Activated T-helper 2 cell treated with anti-CD3 and anti-CD28 coated beads, Interferon-gamma antibody, Interleukin-2, Interleukin-4, amounts not matched to agents 10 μg/mL and 5 μg/mL and 100 μg/mL, durations not matched to agents 14 hours and 24 hours and 36 hours (primary cell): ENCODE data around the gene SEZ6L. TPM values are rescaled to one million over a fixed set of nuclear protein-coding genes. Genes with fewer than 3 reads are reported as not detected.

Experiments
- DNase-seq: peaks from one replicate; pipeline ENCODE4 v3.0.0; 2021; ENCODE audit warnings: low spot score
- H3K27ac Mint-ChIP-seq: one replicate; pipeline ENCODE4 v1.8.0; 2021; ENCODE audit warnings: mixed read lengths
- H3K27me3 Mint-ChIP-seq: one replicate; pipeline ENCODE4 v1.8.0; 2021; ENCODE audit warnings: low read depth, mixed read lengths
- H3K36me3 Mint-ChIP-seq: one replicate; pipeline ENCODE4 v1.8.0; 2021; ENCODE audit warnings: low read depth, mixed read lengths
- H3K4me1 Mint-ChIP-seq: one replicate; pipeline ENCODE4 v1.8.0; 2021; ENCODE audit warnings: low read depth, mixed read lengths
- H3K4me3 Mint-ChIP-seq: one replicate; pipeline ENCODE4 v1.8.0; 2021; ENCODE audit warnings: low read depth, mild to moderate bottlenecking, moderate library complexity, mixed read lengths
- H3K9me3 Mint-ChIP-seq: one replicate; pipeline ENCODE4 v1.8.0; 2021; ENCODE audit warnings: mixed read lengths
- intact Hi-C: fragments of 100-400 bp; cut with micrococcal nuclease; formaldehyde crosslinking; loops from one replicate; pipeline ENCODE4 v1.15.1; 2023
- total RNA-seq: library from RNA; stranded (reverse); gene quantifications from 2 replicates; pipeline ENCODE4 v1.2.3, GENCODE V29; 2022

SEZ6L gene
- total RNA-seq, 1 donor from 2014 or later: not detected

- Mint-ChIP-seq H3K27ac (no peak overlapping the region), H3K4me1 (no peaks in the 10 kb centered on the region), H3K4me3 (no peak overlapping the region), H3K9me3 (no peaks in the 10 kb centered on the region), H3K27me3 (peaks cover 11% of the 10 kb centered on the region), H3K36me3 (no peaks in the 10 kb centered on the region)
- intact Hi-C loops: no loop called here
- DNase-seq: no peak
These were observed 173.6 kb downstream of the SEZ6L start for GRCh38 chr22:26342745-26343410.

GRCh38 chr22:26345496-26345895 lies 176.2 kb downstream of the SEZ6L start:
- no peak overlapping the region for H3K27ac Mint-ChIP-seq
- no peaks in the 10 kb centered on the region for H3K36me3 Mint-ChIP-seq
- H3K4me1 Mint-ChIP-seq: no peaks in the 10 kb centered on the region
- no peaks in the 10 kb centered on the region for H3K9me3 Mint-ChIP-seq
- DNase-seq: no peak
- intact Hi-C loops: no loop called here
- H3K27me3 Mint-ChIP-seq: peaks cover 7% of the 10 kb centered on the region
- H3K4me3 Mint-ChIP-seq: no peak overlapping the region

- intact Hi-C loops: no loop called here
- Mint-ChIP-seq H3K9me3 (no peaks in the 10 kb centered on the region), H3K4me3 (no peak overlapping the region), H3K27me3 (peaks cover 7% of the 10 kb centered on the region), H3K36me3 (no peaks in the 10 kb centered on the region), H3K27ac (no peak overlapping the region), H3K4me1 (no peaks in the 10 kb centered on the region)
- DNase-seq: no peak
These were observed 179.7 kb downstream of the SEZ6L start for GRCh38 chr22:26348810-26349526.

- intact Hi-C loops: no loop called here
- H3K4me3 Mint-ChIP-seq: no peak overlapping the region
- no peak overlapping the region for H3K27ac Mint-ChIP-seq
- no peaks in the 10 kb centered on the region for H3K9me3 Mint-ChIP-seq
- H3K27me3 Mint-ChIP-seq: peaks cover 5% of the 10 kb centered on the region
- H3K36me3 Mint-ChIP-seq: no peaks in the 10 kb centered on the region
- H3K4me1 Mint-ChIP-seq: no peaks in the 10 kb centered on the region
- DNase-seq: no peak
These were observed 185.4 kb downstream of the SEZ6L start for GRCh38 chr22:26354707-26355106.

- H3K4me1 Mint-ChIP-seq: peaks cover 7% of the 10 kb centered on the region
- no peaks in the 10 kb centered on the region for H3K9me3 Mint-ChIP-seq
- H3K36me3 Mint-ChIP-seq: no peaks in the 10 kb centered on the region
- no peak overlapping the region for H3K27ac Mint-ChIP-seq
- no peak for DNase-seq
- peaks cover 9% of the 10 kb centered on the region for H3K27me3 Mint-ChIP-seq
- intact Hi-C loops: no loop called here
- no peak overlapping the region for H3K4me3 Mint-ChIP-seq
These were observed 188.0 kb downstream of the SEZ6L start for GRCh38 chr22:26357281-26357680.

GRCh38 chr22:26357813-26358212 lies 188.6 kb downstream of the SEZ6L start:
- no peak overlapping the region for H3K27ac Mint-ChIP-seq
- no peaks in the 10 kb centered on the region for H3K9me3 Mint-ChIP-seq
- H3K4me3 Mint-ChIP-seq: no peak overlapping the region
- peaks cover 7% of the 10 kb centered on the region for H3K4me1 Mint-ChIP-seq
- intact Hi-C loops: no loop called here
- H3K27me3 Mint-ChIP-seq: peaks cover 14% of the 10 kb centered on the region
- no peak for DNase-seq
- H3K36me3 Mint-ChIP-seq: no peaks in the 10 kb centered on the region

- H3K36me3 Mint-ChIP-seq: no peaks in the 10 kb centered on the region
- intact Hi-C loops: no loop called here
- no peak for DNase-seq
- no peak overlapping the region for H3K4me3 Mint-ChIP-seq
- no peaks in the 10 kb centered on the region for H3K9me3 Mint-ChIP-seq
- H3K4me1 Mint-ChIP-seq: peaks cover 7% of the 10 kb centered on the region
- no peak overlapping the region for H3K27ac Mint-ChIP-seq
- H3K27me3 Mint-ChIP-seq: peaks cover 16% of the 10 kb centered on the region
These were observed 189.9 kb downstream of the SEZ6L start for GRCh38 chr22:26359156-26359555.

GRCh38 chr22:26360169-26360885 lies 191.1 kb downstream of the SEZ6L start:
- Mint-ChIP-seq H3K27ac (no peak overlapping the region), H3K4me3 (peak overlapping the region; percentile 37), H3K27me3 (peaks cover 16% of the 10 kb centered on the region), H3K9me3 (no peaks in the 10 kb centered on the region), H3K36me3 (no peaks in the 10 kb centered on the region), H3K4me1 (peaks cover 7% of the 10 kb centered on the region)
- intact Hi-C loops: no loop called here
- peak; percentile 45 for DNase-seq

GRCh38 chr22:26362471-26362870 lies 193.2 kb downstream of the SEZ6L start:
- intact Hi-C loops: no loop called here
- DNase-seq: no peak
- Mint-ChIP-seq H3K36me3 (no peaks in the 10 kb centered on the region), H3K4me1 (peaks cover 7% of the 10 kb centered on the region), H3K9me3 (no peaks in the 10 kb centered on the region), H3K27ac (no peak overlapping the region), H3K27me3 (peaks cover 16% of the 10 kb centered on the region), H3K4me3 (no peak overlapping the region)

- intact Hi-C loops: loop anchor here (1.0 kb wide), 1 partner anchor 97 kb away; no protein-coding TSS in a partner anchor
- DNase-seq: peak; percentile 46
- no peaks in the 10 kb centered on the region for H3K36me3 Mint-ChIP-seq
- H3K4me3 Mint-ChIP-seq: no peak overlapping the region
- H3K9me3 Mint-ChIP-seq: no peaks in the 10 kb centered on the region
- peaks cover 19% of the 10 kb centered on the region for H3K27me3 Mint-ChIP-seq
- H3K4me1 Mint-ChIP-seq: peaks cover 8% of the 10 kb centered on the region
- H3K27ac Mint-ChIP-seq: no peak overlapping the region
These were observed 195.1 kb downstream of the SEZ6L start for GRCh38 chr22:26364066-26365015.

- DNase-seq: peak; percentile 46
- peaks cover 24% of the 10 kb centered on the region for H3K27me3 Mint-ChIP-seq
- H3K27ac Mint-ChIP-seq: no peak overlapping the region
- H3K9me3 Mint-ChIP-seq: no peaks in the 10 kb centered on the region
- peaks cover 1% of the 10 kb centered on the region for H3K4me1 Mint-ChIP-seq
- no peaks in the 10 kb centered on the region for H3K36me3 Mint-ChIP-seq
- no peak overlapping the region for H3K4me3 Mint-ChIP-seq
- intact Hi-C loops: no loop called here
These were observed 198.4 kb downstream of the SEZ6L start for GRCh38 chr22:26367402-26368245.
